ENCODE data around the gene CACNA1I. TPM values are rescaled to one million over a fixed set of nuclear protein-coding genes. Genes with fewer than 3 reads are reported as not detected.

CACNA1I gene
- total and polyA plus RNA-seq, 7 donors, result under 0.01 to 0.95 (median 0.15) TPM; not detected in 3

- Histone ChIP-seq H3K36me3 (no peaks in the 10 kb centered on the region), H3K27ac (no peak overlapping the region), H3K9me3 (no peaks in the 10 kb centered on the region), H3K4me3 (no peak overlapping the region), H3K4me1 (no peaks in the 10 kb centered on the region), H3K27me3 (peaks cover 10 to 72% (median 37%) of the 10 kb centered on the region in 3 donors)
- TF ChIP-seq EP300 (IDR thresholded peaks at IDR 0.05), result no peak
- no peak for TF ChIP-seq CTCF (IDR thresholded peaks at IDR 0.05)
- TF ChIP-seq POLR2A (IDR thresholded peaks at IDR 0.05), result no peak
- no peak for DNase-seq
- WGBS, 2 donors, result 61 to 70% methylated on average over 6 of the region's 6 CpGs
- intact Hi-C loops (cut with DNase I), result no loop called here
Observed at GRCh38 chr22:39616781-39617180, 46.2 kb downstream of the CACNA1I start.

- no peak for TF ChIP-seq POLR2A (IDR thresholded peaks at IDR 0.05)
- no peak for TF ChIP-seq EP300 (IDR thresholded peaks at IDR 0.05)
- TF ChIP-seq CTCF (IDR thresholded peaks at IDR 0.05), result no peak
- no peak for TF ChIP-seq POLR2AphosphoS5 (IDR thresholded peaks at IDR 0.05)
- Histone ChIP-seq H3K9me3 (no peaks in the 10 kb centered on the region), H3K36me3 (no peaks in the 10 kb centered on the region), H3K4me3 (no peak overlapping the region), H3K4me1 (no peaks in the 10 kb centered on the region), H3K27me3 (peaks cover 10 to 73% (median 42%) of the 10 kb centered on the region in 3 donors), H3K27ac (no peak overlapping the region)
- no peak for DNase-seq
- intact Hi-C loops (cut with DNase I), result no loop called here
- 19 to 20% methylated on average over 15 of the region's 15 CpGs for WGBS, 2 donors
Observed at GRCh38 chr22:39617342-39617741, 46.8 kb downstream of the CACNA1I start.

GRCh38 chr22:39617970-39618757, 47.6 kb downstream of the CACNA1I start:
- intact Hi-C loops (cut with DNase I), result no loop called here
- Histone ChIP-seq H3K9me3 (no peaks in the 10 kb centered on the region), H3K36me3 (no peaks in the 10 kb centered on the region), H3K4me3 (no peak overlapping the region), H3K4me1 (no peaks in the 10 kb centered on the region), H3K27ac (no peak overlapping the region), H3K27me3 (peaks cover 17 to 79% (median 51%) of the 10 kb centered on the region in 3 donors)
- TF ChIP-seq POLR2AphosphoS5 (IDR thresholded peaks at IDR 0.05) (no peak), POLR2A (IDR thresholded peaks at IDR 0.05) (no peak), CTCF (IDR thresholded peaks at IDR 0.05) (no peak), EP300 (IDR thresholded peaks at IDR 0.05) (no peak)
- no peak for DNase-seq
- 55 to 65% methylated on average over 11 of the region's 11 CpGs for WGBS, 2 donors

- no peak for DNase-seq
- Histone ChIP-seq H3K4me1 (no peaks in the 10 kb centered on the region), H3K36me3 (no peaks in the 10 kb centered on the region), H3K27ac (no peak overlapping the region), H3K27me3 (peaks cover 17 to 88% (median 56%) of the 10 kb centered on the region in 3 donors), H3K9me3 (no peaks in the 10 kb centered on the region), H3K4me3 (no peak overlapping the region)
- WGBS, 2 donors, result 86 to 89% methylated on average over 17 of the region's 17 CpGs
- intact Hi-C loops (cut with DNase I), result no loop called here
- TF ChIP-seq CTCF (IDR thresholded peaks at IDR 0.05) (no peak), POLR2A (IDR thresholded peaks at IDR 0.05) (no peak), EP300 (IDR thresholded peaks at IDR 0.05) (no peak), POLR2AphosphoS5 (IDR thresholded peaks at IDR 0.05) (no peak)
Observed at GRCh38 chr22:39618996-39619530, 48.5 kb downstream of the CACNA1I start.

Data from sigmoid colon (tissue), 7 donors.